ENCODE measurements around the gene ACSL1.
A peak's percentile ranks its signal among the peaks of the same experiment; 100 is the strongest.

Gene ACSL1

GRCh38 chr4:184798504-184798903, 27.3 kb downstream of the ACSL1 start:
- DNase-seq (ENCODE audit: low read depth), result no peak
- TF ChIP-seq CTCF (conservative IDR thresholded peaks at IDR 0.05; ENCODE audit: low read length), result no peak
- no peak overlapping the region for H3K4me3 ChIP-seq (ENCODE audit: low read length)

- DNase-seq (ENCODE audit: low read depth), result no peak
- no peak overlapping the region for H3K4me3 ChIP-seq (ENCODE audit: low read length)
- TF ChIP-seq CTCF (conservative IDR thresholded peaks at IDR 0.05; ENCODE audit: low read length), result no peak
Observed at GRCh38 chr4:184796906-184797305, 28.9 kb downstream of the ACSL1 start.

- no peak for DNase-seq (ENCODE audit: low read depth)
- no peak overlapping the region for H3K4me3 ChIP-seq (ENCODE audit: low read length)
- no peak for TF ChIP-seq CTCF (conservative IDR thresholded peaks at IDR 0.05; ENCODE audit: low read length)
Observed at GRCh38 chr4:184795214-184795844, 30.4 kb downstream of the ACSL1 start.

GRCh38 chr4:184794470-184794869, 31.3 kb downstream of the ACSL1 start:
- no peak overlapping the region for H3K4me3 ChIP-seq (ENCODE audit: low read length)
- no peak for TF ChIP-seq CTCF (conservative IDR thresholded peaks at IDR 0.05; ENCODE audit: low read length)
- no peak for DNase-seq (ENCODE audit: low read depth)

GRCh38 chr4:184793735-184794355, 31.9 kb downstream of the ACSL1 start:
- DNase-seq (ENCODE audit: low read depth), result no peak
- TF ChIP-seq CTCF (conservative IDR thresholded peaks at IDR 0.05; ENCODE audit: low read length), result no peak
- H3K4me3 ChIP-seq (ENCODE audit: low read length), result no peak overlapping the region

GRCh38 chr4:184792950-184793555, 32.7 kb downstream of the ACSL1 start:
- TF ChIP-seq CTCF (conservative IDR thresholded peaks at IDR 0.05; ENCODE audit: low read length), result no peak
- peak; percentile 89 for DNase-seq (ENCODE audit: low read depth)
- H3K4me3 ChIP-seq (ENCODE audit: low read length), result no peak overlapping the region

GRCh38 chr4:184792334-184792733, 33.4 kb downstream of the ACSL1 start:
- TF ChIP-seq CTCF (conservative IDR thresholded peaks at IDR 0.05; ENCODE audit: low read length), result no peak
- DNase-seq (ENCODE audit: low read depth), result no peak
- H3K4me3 ChIP-seq (ENCODE audit: low read length), result no peak overlapping the region

Data from AG10803 (cell line).